Fibroblast of skin of scalp (primary cell): ENCODE results near the gene ZNHIT2.
"Not testable (repeated sequence)": the region's sequence is repeated elsewhere in the genome, so short reads cannot be mapped to it uniquely, and the experiment has no call there.

Source experiments
- DNase-seq: peaks from one replicate; pipeline ENCODE4 v3.0.0-alpha.2; 2013

ZNHIT2 gene

GRCh38 chr11:65118891-65119669, 1.6 kb upstream of the ZNHIT2 start:
- DNase-seq: not testable (repeated sequence)

GRCh38 chr11:65118097-65118837, 766 bp upstream of the ZNHIT2 start:
- DNase-seq: no peak

- DNase-seq: peak; percentile 20
Observed at GRCh38 chr11:65116370-65117205, 913 bp downstream of the ZNHIT2 start.

- no peak for DNase-seq
Observed at GRCh38 chr11:65115361-65116082, 2.0 kb downstream of the ZNHIT2 start.

GRCh38 chr11:65114538-65115171, 2.8 kb downstream of the ZNHIT2 start:
- no peak for DNase-seq

GRCh38 chr11:65113839-65114238, 3.7 kb downstream of the ZNHIT2 start:
- no peak for DNase-seq

GRCh38 chr11:65113361-65113756, 4.1 kb downstream of the ZNHIT2 start:
- peak; percentile 27 for DNase-seq

- peak; percentile 20 for DNase-seq
Observed at GRCh38 chr11:65112546-65113360, 4.7 kb downstream of the ZNHIT2 start.

GRCh38 chr11:65111744-65112545, 5.6 kb downstream of the ZNHIT2 start, which contains the start of gene TM7SF2:
TSS of gene TM7SF2 (plus strand) at chr11:65111872. CDS start at chr11:65112016, 144 bp downstream.
- peak; percentile 86 for DNase-seq

- no peak for DNase-seq
Observed at GRCh38 chr11:65111159-65111743, 6.2 kb downstream of the ZNHIT2 start.

- peak; percentile 74 for DNase-seq
Observed at GRCh38 chr11:65110354-65110861, 7.1 kb downstream of the ZNHIT2 start.

GRCh38 chr11:65109231-65110198, 8.0 kb downstream of the ZNHIT2 start:
- no peak for DNase-seq

- DNase-seq: no peak
Observed at GRCh38 chr11:65108469-65109123, 8.9 kb downstream of the ZNHIT2 start.

- DNase-seq: no peak
Observed at GRCh38 chr11:65107751-65108468, 9.6 kb downstream of the ZNHIT2 start.

- no peak for DNase-seq
Observed at GRCh38 chr11:65107078-65107477, 10.4 kb downstream of the ZNHIT2 start.

- no peak for DNase-seq
Observed at GRCh38 chr11:65104628-65105027, 12.9 kb downstream of the ZNHIT2 start.

- DNase-seq: no peak
Observed at GRCh38 chr11:65103476-65103875, 14.0 kb downstream of the ZNHIT2 start.
